Measurements from ENCODE around the gene ZBTB7B. TPM values are rescaled to one million over a fixed set of nuclear protein-coding genes. Genes with fewer than 3 reads are reported as not detected.

Gene ZBTB7B
- total and polyA plus RNA-seq, 9 of the 15 experiments (the other 6 are each of a cell fraction or from before 2014, with no cell fraction given) = 0.04 to 46.5 (median 15.2) TPM

DNA sequence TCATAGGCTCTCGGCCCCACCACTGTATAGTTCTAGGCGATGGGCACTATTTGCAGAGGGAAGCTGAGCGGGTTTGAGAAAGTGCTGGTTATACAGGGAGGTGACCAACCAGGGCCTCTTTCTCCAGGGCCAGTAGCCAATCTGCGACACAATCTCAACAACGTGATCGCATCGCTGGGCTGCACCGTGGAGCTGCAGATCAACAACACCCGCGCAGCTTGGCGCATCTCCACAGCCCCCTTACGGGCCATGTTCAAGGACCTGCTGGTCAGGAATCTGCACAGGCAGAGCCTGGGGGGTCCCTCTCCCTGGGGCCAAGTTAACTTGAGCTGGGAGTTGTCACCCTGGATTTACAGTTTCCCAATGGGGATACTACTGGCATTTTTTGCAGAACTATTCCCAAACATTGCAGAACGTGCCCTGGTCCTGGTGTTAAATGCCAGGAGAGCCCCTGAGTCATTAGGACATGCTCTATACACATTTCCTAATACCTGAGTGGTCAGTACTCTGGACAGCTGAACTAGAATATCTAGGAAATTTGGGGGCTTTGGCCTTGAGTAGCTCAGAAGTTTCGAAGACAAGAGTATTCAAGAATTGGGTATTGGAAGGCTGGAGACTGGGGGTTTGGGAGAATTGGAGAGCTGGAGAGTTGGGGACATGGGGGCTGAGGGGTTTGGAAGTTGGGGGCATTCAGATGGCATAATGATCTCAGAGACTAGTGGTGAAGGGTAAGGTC lies 37.9 kb downstream of the ZBTB7B start:
- no TSS peak for BruUV-seq (replicated peaks)
- Histone ChIP-seq H3K27ac (ENCODE audit: extremely low read depth, low read depth, low read length) (no peak overlapping the region), H3K9me3 (replicated peaks; ENCODE audit: control insufficient read depth, insufficient read depth, low read depth, low read length) (no peaks in the 10 kb centered on the region), H2AFZ (ENCODE audit: low read depth, low read length) (no peak overlapping the region), H3K36me3 (ENCODE audit: control insufficient read depth, insufficient read depth, low read length) (no peaks in the 10 kb centered on the region), H3K4me2 (ENCODE audit: insufficient read depth, low read length) (no peak overlapping the region), H3K9ac (ENCODE audit: insufficient read depth in 1 of 2, low read depth in 2 of 2, low read length in 2 of 2) (no peak overlapping the region), H3K79me2 (ENCODE audit: control insufficient read depth, insufficient read depth, low read length) (no peaks in the 10 kb centered on the region), H3K4me1 (replicated peaks in 1 of 2; ENCODE audit: control insufficient read depth in 2 of 2, insufficient read depth in 2 of 2, low read length in 2 of 2) (peaks cover 8 to 13% of the 10 kb centered on the region in 2 experiments; a peak in 3 of 5 replicates), H3K4me3 (no peak overlapping the region), H4K20me1 (replicated peaks; ENCODE audit: control insufficient read depth, insufficient read depth, low read length) (peaks cover 4% of the 10 kb centered on the region; the same call in 1 of the 2 replicates), H3K27me3 (ENCODE audit: control insufficient read depth in 2 of 2, insufficient read depth in 2 of 2, low read length in 2 of 2) (peaks cover 0 to 5% of the 10 kb centered on the region in 2 experiments; a peak in 2 of 5 replicates), H3K9me1 (ENCODE audit: control insufficient read depth, insufficient read depth, low read length) (peaks cover under 1% of the 10 kb centered on the region)
- ChIA-PET CTCF (ENCODE audit: low intra/inter-chr PET ratio) (no interaction called here), POLR2A (interaction anchor here (0.5 to 1.4 kb wide), 4 partner anchors 18 to 85 kb away, joined by 3 to 4 read pairs (median 3); no protein-coding TSS in a partner anchor)
- intact Hi-C loops (cut with micrococcal nuclease) = no loop called here
- WGBS (ENCODE audit: insufficient coverage, low coverage, missing lambda C conversion rate) = 20% methylated on average over 14 of the region's 14 CpGs
- TF ChIP-seq TOE1 (IDR thresholded peaks at IDR 0.05; ENCODE audit: borderline replicate concordance) (no peak), TOE1 (CRISPR knock-in tag; IDR thresholded peaks at IDR 0.05; ENCODE audit: borderline replicate concordance, low read depth) (no peak), NRF1 (conservative IDR thresholded peaks at IDR 0.05 in 1 of 2, IDR thresholded peaks at IDR 0.05 in 1 of 2) (peak; percentile 39; a peak in 2 of 4 replicates)
- TF ChIP-seq, protein P1, sequence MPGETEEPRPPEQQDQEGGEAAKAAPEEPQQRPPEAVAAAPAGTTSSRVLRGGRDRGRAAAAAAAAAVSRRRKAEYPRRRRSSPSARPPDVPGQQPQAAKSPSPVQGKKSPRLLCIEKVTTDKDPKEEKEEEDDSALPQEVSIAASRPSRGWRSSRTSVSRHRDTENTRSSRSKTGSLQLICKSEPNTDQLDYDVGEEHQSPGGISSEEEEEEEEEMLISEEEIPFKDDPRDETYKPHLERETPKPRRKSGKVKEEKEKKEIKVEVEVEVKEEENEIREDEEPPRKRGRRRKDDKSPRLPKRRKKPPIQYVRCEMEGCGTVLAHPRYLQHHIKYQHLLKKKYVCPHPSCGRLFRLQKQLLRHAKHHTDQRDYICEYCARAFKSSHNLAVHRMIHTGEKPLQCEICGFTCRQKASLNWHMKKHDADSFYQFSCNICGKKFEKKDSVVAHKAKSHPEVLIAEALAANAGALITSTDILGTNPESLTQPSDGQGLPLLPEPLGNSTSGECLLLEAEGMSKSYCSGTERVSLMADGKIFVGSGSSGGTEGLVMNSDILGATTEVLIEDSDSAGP (CRISPR knock-in tag; IDR thresholded peaks at IDR 0.05) = no peak
- in situ Hi-C loops (cut with MboI) = no loop called here
- DNase-seq (ENCODE audit: extremely low read depth in 1 of 4, low spot score in 3 of 4) (no peak), FAIRE-seq (no peak), ATAC-seq (no peak)

Measured in K562 (cell line).